ENCODE results near the gene FKBP5. TPM values are rescaled to one million over a fixed set of nuclear protein-coding genes. Genes with fewer than 3 reads are reported as not detected.
A peak's percentile ranks its signal among the peaks of the same experiment; 100 is the strongest.

Gene FKBP5
- total RNA-seq, 1 donor from 2014 or later, result 16.5 TPM

DNA sequence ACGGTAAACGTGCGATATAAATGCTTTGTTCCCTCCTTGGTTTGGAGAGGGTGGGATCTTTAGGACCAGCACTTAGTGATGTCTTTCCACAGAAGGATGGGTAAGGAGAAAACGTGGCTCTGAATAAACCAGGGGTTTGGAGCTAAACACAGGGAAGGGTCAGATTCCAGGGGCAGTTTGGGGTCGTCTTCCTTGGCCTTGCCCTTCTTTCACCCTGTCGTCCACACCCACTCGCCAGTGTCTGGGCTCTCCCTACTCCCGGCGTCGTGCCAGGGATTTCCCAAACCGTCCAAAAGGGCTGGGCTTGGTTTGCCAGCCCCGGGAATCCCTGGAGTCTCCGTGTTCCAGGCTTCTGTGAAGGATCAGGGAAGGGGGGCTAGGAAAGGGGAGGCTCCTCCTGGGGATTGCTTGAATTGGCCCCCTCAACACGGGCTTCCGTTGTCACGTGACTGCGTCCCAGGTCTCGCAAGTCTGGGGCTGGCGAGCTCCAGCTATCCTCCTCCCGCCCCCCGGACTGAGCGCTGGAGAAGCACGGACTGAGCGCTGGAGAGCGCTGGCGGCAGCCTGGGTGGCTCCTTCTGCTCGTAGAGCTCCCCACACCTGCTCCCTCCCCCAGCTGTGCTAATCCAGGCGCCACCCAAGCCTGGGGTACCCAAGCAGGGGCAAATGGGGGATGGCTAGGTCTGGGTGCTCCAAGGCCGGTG lies 38.7 kb upstream of the FKBP5 start:
- TF ChIP-seq, protein P1, sequence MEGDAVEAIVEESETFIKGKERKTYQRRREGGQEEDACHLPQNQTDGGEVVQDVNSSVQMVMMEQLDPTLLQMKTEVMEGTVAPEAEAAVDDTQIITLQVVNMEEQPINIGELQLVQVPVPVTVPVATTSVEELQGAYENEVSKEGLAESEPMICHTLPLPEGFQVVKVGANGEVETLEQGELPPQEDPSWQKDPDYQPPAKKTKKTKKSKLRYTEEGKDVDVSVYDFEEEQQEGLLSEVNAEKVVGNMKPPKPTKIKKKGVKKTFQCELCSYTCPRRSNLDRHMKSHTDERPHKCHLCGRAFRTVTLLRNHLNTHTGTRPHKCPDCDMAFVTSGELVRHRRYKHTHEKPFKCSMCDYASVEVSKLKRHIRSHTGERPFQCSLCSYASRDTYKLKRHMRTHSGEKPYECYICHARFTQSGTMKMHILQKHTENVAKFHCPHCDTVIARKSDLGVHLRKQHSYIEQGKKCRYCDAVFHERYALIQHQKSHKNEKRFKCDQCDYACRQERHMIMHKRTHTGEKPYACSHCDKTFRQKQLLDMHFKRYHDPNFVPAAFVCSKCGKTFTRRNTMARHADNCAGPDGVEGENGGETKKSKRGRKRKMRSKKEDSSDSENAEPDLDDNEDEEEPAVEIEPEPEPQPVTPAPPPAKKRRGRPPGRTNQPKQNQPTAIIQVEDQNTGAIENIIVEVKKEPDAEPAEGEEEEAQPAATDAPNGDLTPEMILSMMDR (conservative IDR thresholded peaks at IDR 0.05; ENCODE audit: low read depth, low read length), result no peak
- no peak for DNase-seq (ENCODE audit: low read depth)
- H3K4me3 ChIP-seq (ENCODE audit: low read depth, low read length), result peak overlapping the region; percentile 56

GRCh38 chr6:35725721-35726438 lies 37.2 kb upstream of the FKBP5 start:
- H3K4me3 ChIP-seq (ENCODE audit: low read depth, low read length), result no peak overlapping the region
- no peak for DNase-seq (ENCODE audit: low read depth)
- TF ChIP-seq, protein P1 (conservative IDR thresholded peaks at IDR 0.05; ENCODE audit: low read depth, low read length), result no peak

DNA sequence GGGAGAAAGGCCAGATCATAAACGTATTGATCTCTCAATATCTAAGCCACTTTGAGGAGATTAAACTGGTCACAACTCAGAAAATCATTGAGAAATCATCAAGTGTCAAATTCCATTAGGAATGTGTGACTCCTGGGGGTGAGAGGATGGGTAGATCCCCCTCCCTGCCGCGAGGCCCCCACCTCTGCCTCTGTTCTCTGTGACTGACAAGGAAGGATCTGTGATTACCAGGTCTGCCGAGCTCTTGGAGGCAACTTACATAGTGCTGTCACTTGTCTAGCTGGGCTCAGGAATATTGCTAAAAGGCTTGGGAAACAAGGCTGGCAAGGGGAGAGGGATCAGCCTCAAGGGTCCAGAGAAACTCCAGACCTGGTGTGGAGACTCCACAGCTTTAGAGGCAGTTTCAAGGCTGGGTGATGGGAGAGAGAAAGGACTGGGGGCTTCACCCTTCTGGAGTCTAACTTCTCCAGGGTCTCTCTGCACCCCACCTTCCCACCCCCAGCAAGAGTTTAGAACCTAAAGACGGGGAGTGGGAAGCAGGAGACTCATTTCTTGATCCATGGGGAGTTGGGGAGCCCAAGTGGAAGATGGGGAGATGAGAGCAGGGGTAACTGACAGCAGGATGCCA lies 36.5 kb upstream of the FKBP5 start:
- no peak overlapping the region for H3K4me3 ChIP-seq (ENCODE audit: low read depth, low read length)
- no peak for DNase-seq (ENCODE audit: low read depth)
- TF ChIP-seq, protein P1 (conservative IDR thresholded peaks at IDR 0.05; ENCODE audit: low read depth, low read length), result no peak

DNA sequence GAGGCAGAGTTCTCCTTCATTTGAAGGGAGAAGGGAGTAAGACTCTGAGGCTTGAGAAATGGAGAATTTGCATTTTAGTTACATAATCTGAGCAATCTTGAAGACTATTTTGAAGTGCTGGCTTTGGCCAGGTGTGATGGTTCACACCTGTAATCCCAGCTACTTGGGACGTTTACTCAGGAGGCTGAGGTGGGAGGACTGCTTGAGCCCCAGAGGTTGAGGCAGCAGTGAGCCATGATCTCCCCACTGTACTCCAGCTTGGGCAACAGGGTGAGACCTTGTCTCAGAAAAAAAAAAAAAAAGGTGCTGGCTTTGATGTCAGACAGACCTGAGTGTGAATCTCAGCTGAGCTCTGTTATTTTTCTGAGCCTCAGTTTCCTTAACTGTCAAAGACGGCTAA lies 35.8 kb upstream of the FKBP5 start:
- no peak for DNase-seq (ENCODE audit: low read depth)
- no peak overlapping the region for H3K4me3 ChIP-seq (ENCODE audit: low read depth, low read length)
- TF ChIP-seq, protein P1 (conservative IDR thresholded peaks at IDR 0.05; ENCODE audit: low read depth, low read length), result no peak

GRCh38 chr6:35724059-35724458 lies 35.3 kb upstream of the FKBP5 start:
- TF ChIP-seq, protein P1 (conservative IDR thresholded peaks at IDR 0.05; ENCODE audit: low read depth, low read length), result no peak
- H3K4me3 ChIP-seq (ENCODE audit: low read depth, low read length), result no peak overlapping the region
- DNase-seq (ENCODE audit: low read depth), result no peak

- no peak for DNase-seq (ENCODE audit: low read depth)
- no peak overlapping the region for H3K4me3 ChIP-seq (ENCODE audit: low read depth, low read length)
- TF ChIP-seq, protein P1 (conservative IDR thresholded peaks at IDR 0.05; ENCODE audit: low read depth, low read length), result no peak
Observed at GRCh38 chr6:35723587-35723986, 34.9 kb upstream of the FKBP5 start.
